D721Med (cell line): ENCODE results near the gene SNX24.

ENCODE experiments used
- DNase-seq: peaks from one replicate; pipeline ENCODE4 v3.0.0; 2011; ENCODE audit warnings: low spot score; ENCODE audit not compliant: insufficient read length
- FAIRE-seq: peaks from 2 replicates; lab custom pipeline; 2011; peaks lifted over from hg19 to GRCh38; lab: Jason Lieb, UNC
- CTCF ChIP-seq: IDR thresholded peaks from 2 replicates; pipeline ENCODE4 v1.5.1; 2012; ENCODE audit warnings: mild to moderate bottlenecking, control low read depth; ENCODE audit not compliant: insufficient read depth; ENCODE audit errors: missing control alignments

The SNX24 gene

GRCh38 chr5:122929980-122930379 lies 84.6 kb downstream of the SNX24 start:
- FAIRE-seq (no peak), DNase-seq (no peak)
- TF ChIP-seq CTCF, result no peak

GRCh38 chr5:122933956-122934355 lies 88.5 kb downstream of the SNX24 start:
- DNase-seq, result no peak
- no peak for FAIRE-seq
- no peak for TF ChIP-seq CTCF

GRCh38 chr5:122936088-122936487 lies 90.7 kb downstream of the SNX24 start:
- DNase-seq (no peak), FAIRE-seq (no peak)
- TF ChIP-seq CTCF, result no peak

GRCh38 chr5:122937914-122938313 lies 92.5 kb downstream of the SNX24 start:
- no peak for TF ChIP-seq CTCF
- FAIRE-seq, result no peak
- no peak for DNase-seq

- no peak for TF ChIP-seq CTCF
- DNase-seq (no peak), FAIRE-seq (no peak)
These were observed 95.5 kb downstream of the SNX24 start for GRCh38 chr5:122940890-122941289.

- TF ChIP-seq CTCF, result no peak
- no peak for FAIRE-seq
- DNase-seq, result no peak
These were observed 96.3 kb downstream of the SNX24 start for GRCh38 chr5:122941737-122942136.

GRCh38 chr5:122942164-122942914 lies 96.9 kb downstream of the SNX24 start:
- TF ChIP-seq CTCF, result no peak
- no peak for DNase-seq
- peak; percentile 97 for FAIRE-seq
